ENCODE data around the gene GSAP. TPM values are rescaled to one million over a fixed set of nuclear protein-coding genes. Genes with fewer than 3 reads are reported as not detected.
A peak's percentile ranks its signal among the peaks of the same experiment; 100 is the strongest.

The GSAP gene
- total RNA-seq, 6 experiments from 2014 or later = 14.1 to 34.6 (median 26.5) TPM

DNA sequence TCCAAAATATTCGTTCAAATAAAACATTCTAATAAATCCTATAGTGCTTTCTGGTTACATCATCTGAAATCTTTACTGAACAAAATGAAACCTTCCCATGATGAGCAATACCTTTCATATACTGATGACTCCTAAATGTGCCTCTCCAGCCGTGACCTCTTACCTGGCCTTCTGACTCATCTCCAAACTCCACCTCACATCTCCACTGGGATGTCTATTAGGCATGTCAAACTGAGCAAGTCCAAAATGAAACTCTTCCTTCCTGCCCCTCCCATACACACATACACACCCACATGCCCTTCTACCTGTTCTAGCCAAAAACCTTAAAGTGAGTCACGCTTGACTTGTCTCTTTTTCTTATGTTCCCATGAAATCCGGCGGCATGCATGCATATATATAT is 22.9 kb downstream of the GSAP start:
- Histone ChIP-seq H3K27ac (no peak overlapping the region), H3K4me1 (no peaks in the 10 kb centered on the region), H3K9me3 (no peaks in the 10 kb centered on the region), H3K36me3 (no peaks in the 10 kb centered on the region), H3K4me3 (no peak overlapping the region), H3K27me3 (no peaks in the 10 kb centered on the region)
- WGBS (ENCODE audit: insufficient coverage, low coverage, low lambda C conversion rate, missing lambda C conversion rate) = 71% methylated on average over 5 of the region's 5 CpGs
- ATAC-seq = peak in 1 of 4 donors; percentile 87
- DNase-seq = no peak
- intact Hi-C loops (cut with DNase I) = no loop called here
- TF ChIP-seq CTCF (IDR thresholded peaks at IDR 0.05) = no peak
- no peak for TF ChIP-seq POLR2A (IDR thresholded peaks at IDR 0.05)

- Histone ChIP-seq H3K9me3 (no peaks in the 10 kb centered on the region), H3K4me1 (peaks cover 0 to 5% (median 0%) of the 10 kb centered on the region in 4 donors), H3K27ac (no peak overlapping the region), H3K4me3 (no peak overlapping the region), H3K27me3 (no peaks in the 10 kb centered on the region), H3K36me3 (peaks cover 0 to 2% (median 0%) of the 10 kb centered on the region in 4 donors)
- ATAC-seq (peak in 2 of 4 donors; percentile 37 to 68), DNase-seq (no peak)
- intact Hi-C loops (cut with DNase I) = no loop called here
- TF ChIP-seq POLR2A (IDR thresholded peaks at IDR 0.05) (no peak), CTCF (IDR thresholded peaks at IDR 0.05) (no peak)
- WGBS (ENCODE audit: insufficient coverage, low coverage, low lambda C conversion rate, missing lambda C conversion rate) = 84% methylated on average over 2 of the region's 2 CpGs
Measured at GRCh38 chr7:77391230-77391629, 24.9 kb downstream of the GSAP start.

DNA sequence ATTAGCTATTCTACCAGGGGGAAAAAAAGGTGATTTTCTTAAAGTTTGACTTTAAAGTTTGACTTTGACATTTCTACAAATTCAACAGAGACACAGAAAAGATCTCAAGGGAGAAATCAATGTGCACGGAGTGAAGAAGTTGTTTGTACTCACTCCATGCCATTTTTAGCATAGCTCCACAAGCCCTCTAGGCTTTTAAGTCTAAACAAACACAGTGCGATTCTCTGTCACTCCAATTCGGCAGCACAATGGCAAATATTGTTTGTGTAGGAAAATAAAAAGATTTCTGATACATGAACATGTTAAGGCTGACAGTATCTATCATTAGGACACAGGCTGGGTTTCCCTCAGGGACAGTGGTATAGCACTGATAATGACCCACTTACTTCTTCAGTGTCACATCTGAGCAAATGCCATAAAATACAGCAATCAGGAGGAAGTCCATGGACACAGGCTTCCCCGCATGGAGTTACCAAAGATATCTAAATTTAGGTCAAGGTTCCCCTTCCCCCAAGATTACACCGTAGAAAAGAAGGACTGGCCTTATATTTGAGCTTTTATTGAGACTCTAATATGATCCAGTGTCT is 28.0 kb downstream of the GSAP start:
- intact Hi-C loops (cut with DNase I) = no loop called here
- DNase-seq (no peak), ATAC-seq (no peak)
- Histone ChIP-seq H3K9me3 (no peaks in the 10 kb centered on the region), H3K36me3 (peaks cover 0 to 2% (median 0%) of the 10 kb centered on the region in 4 donors), H3K27me3 (no peaks in the 10 kb centered on the region), H3K4me3 (no peak overlapping the region), H3K27ac (no peak overlapping the region), H3K4me1 (peaks cover 0 to 15% (median 6%) of the 10 kb centered on the region in 4 donors)
- WGBS (ENCODE audit: insufficient coverage, low coverage, low lambda C conversion rate, missing lambda C conversion rate) = 9% methylated on average over 5 of the region's 5 CpGs
- TF ChIP-seq POLR2A (IDR thresholded peaks at IDR 0.05) (no peak), CTCF (IDR thresholded peaks at IDR 0.05) (no peak)

- peaks cover 0 to 15% (median 6%) of the 10 kb centered on the region in 4 donors for H3K4me1 ChIP-seq
- peaks cover 0 to 2% (median 0%) of the 10 kb centered on the region in 4 donors for H3K36me3 ChIP-seq
- intact Hi-C loops (cut with DNase I) = no loop called here
- TF ChIP-seq CTCF (IDR thresholded peaks at IDR 0.05) = no peak
- TF ChIP-seq POLR2A (IDR thresholded peaks at IDR 0.05) = no peak
- no peaks in the 10 kb centered on the region for H3K9me3 ChIP-seq
- H3K4me3 ChIP-seq = no peak overlapping the region
- no peak for DNase-seq
- WGBS (ENCODE audit: insufficient coverage, low coverage, low lambda C conversion rate, missing lambda C conversion rate) = 95% methylated on average over 7 of the region's 7 CpGs
- ATAC-seq = peak in 3 of 4 donors; percentile 35 to 52 (median 36)
- H3K27me3 ChIP-seq = no peaks in the 10 kb centered on the region
- no peak overlapping the region for H3K27ac ChIP-seq
Measured at GRCh38 chr7:77386165-77386822, 29.9 kb downstream of the GSAP start.

All from right lobe of liver (tissue), 6 donors.